Natural killer cell (primary cell): ENCODE data around the gene CDC37L1. TPM values are rescaled to one million over a fixed set of nuclear protein-coding genes. Genes with fewer than 3 reads are reported as not detected.
A peak's percentile ranks its signal among the peaks of the same experiment; 100 is the strongest.

ENCODE experiments used
- ATAC-seq, 3 donors: fragments of 150-1000 bp in 2 of 3; fragments of 200-7000 bp in 1 of 3; cut with Tn5 transposase; 1 replicate in 1 of 3; 2 replicates in 2 of 3; pipeline ENCODE4 v1.10.0; 2021; ENCODE audit warnings: mild to moderate bottlenecking in 2 of 3, moderate library complexity in 2 of 3
- DNase-seq, 2 donors: peaks; one replicate each; pipeline versions ENCODE4 v3.0.0 to v3.0.0-alpha.2; 2013 to 2021; ENCODE audit warnings: mixed read lengths in 1 of 2
- H3K27ac ChIP-seq: one replicate; pipeline ENCODE4 v1.5.1; 2013; ENCODE audit warnings: mild to moderate bottlenecking, low read length
- H3K27me3 ChIP-seq: one replicate; pipeline ENCODE4 v1.6.1; 2013; ENCODE audit warnings: low read length; ENCODE audit not compliant: control insufficient read depth, insufficient read depth
- H3K36me3 ChIP-seq: one replicate; pipeline ENCODE4 v1.6.1; 2013; ENCODE audit warnings: low read length; ENCODE audit not compliant: control insufficient read depth, insufficient read depth
- H3K4me1 ChIP-seq: one replicate; pipeline ENCODE4 v1.6.1; 2013; ENCODE audit warnings: low read length; ENCODE audit not compliant: control insufficient read depth, insufficient read depth
- H3K4me3 ChIP-seq: one replicate; pipeline ENCODE4 v1.5.1; 2013; ENCODE audit warnings: low read length
- H3K9me3 ChIP-seq: one replicate; pipeline ENCODE4 v1.6.1; 2013; ENCODE audit warnings: low read length; ENCODE audit not compliant: control insufficient read depth, insufficient read depth
- H3K27ac Mint-ChIP-seq, 2 donors: one replicate each; pipeline ENCODE4 v1.8.0; 2022; ENCODE audit warnings: mild to moderate bottlenecking in 2 of 2, mixed read lengths in 2 of 2, moderate library complexity in 1 of 2
- H3K27me3 Mint-ChIP-seq, 2 donors: one replicate each; pipeline ENCODE4 v1.8.0; 2022; ENCODE audit warnings: low read depth in 2 of 2, mixed read lengths in 2 of 2
- H3K36me3 Mint-ChIP-seq: one replicate; pipeline ENCODE4 v1.8.0; 2022; ENCODE audit warnings: mixed read lengths
- H3K4me1 Mint-ChIP-seq, 2 donors: one replicate each; pipeline ENCODE4 v1.8.0; 2022; ENCODE audit warnings: mixed read lengths in 2 of 2
- H3K4me3 Mint-ChIP-seq: one replicate; pipeline ENCODE4 v1.8.0; 2022; ENCODE audit warnings: mild to moderate bottlenecking, moderate library complexity, mixed read lengths
- H3K9me3 Mint-ChIP-seq, 2 donors: one replicate each; pipeline ENCODE4 v1.8.0; 2022; ENCODE audit warnings: mixed read lengths in 2 of 2
- CTCF ChIP-seq: fragments of 200-600 bp; IDR thresholded peaks from one replicate; pipeline ENCODE4 v1.8.0; 2022; ENCODE audit warnings: antibody characterized with exemption
- WGBS: methylation state at CpG from one replicate; pipeline ENCODE4 v1.1.7; 2013; ENCODE audit warnings: missing lambda C conversion rate; ENCODE audit not compliant: insufficient coverage; 5-methylcytosine and 5-hydroxymethylcytosine counted together
- intact Hi-C: fragments of 100-400 bp; cut with micrococcal nuclease; formaldehyde crosslinking; loops from one replicate; pipeline ENCODE4 v1.14.2; 2022
- total RNA-seq, 4 donors: library from RNA; stranded (reverse); fragments of 120-200 nt in 1 of 4; gene quantifications; one replicate each; pipeline versions ENCODE4 v1.2.3 to v1.2.4, GENCODE V29; 2013 to 2022

CDC37L1 gene
- 10 to 100 TPM; 11.6 to 20.1 (median 13.0) TPM for total RNA-seq
- 20.4 TPM for total RNA-seq (2013)

- peak; percentile 93 to 99 (median 97) for ATAC-seq
- no peaks in the 10 kb centered on the region for H3K9me3 Mint-ChIP-seq
- H3K27me3 Mint-ChIP-seq = peaks cover 0 to 5% of the 10 kb centered on the region in 2 donors
- H3K4me3 ChIP-seq = peak within 1 kb of the TSS; percentile 85
- intact Hi-C loops = loop anchor here (1.0 to 10.0 kb wide), 4 partner anchors 17 to 1155 kb away; partner anchors contain the start of genes AK3, PLPP6, RCL1 and RFX3
- H3K27ac ChIP-seq = peak within 1 kb of the TSS; percentile 94
- WGBS = under 1% methylated on average over 66 of the region's 66 CpGs
- H3K27me3 ChIP-seq = no peaks in the 10 kb centered on the region
- TF ChIP-seq CTCF = peak; percentile 67
- peaks cover 8% of the 10 kb centered on the region for H3K4me1 ChIP-seq
- H3K27ac Mint-ChIP-seq = no peak within 1 kb of the TSS
- H3K36me3 ChIP-seq = no peaks in the 10 kb centered on the region
- no peak within 1 kb of the TSS for H3K4me3 Mint-ChIP-seq
- DNase-seq = peak; percentile 98 to 100
- H3K36me3 Mint-ChIP-seq = no peaks in the 10 kb centered on the region
- peaks cover 11% of the 10 kb centered on the region in 2 donors for H3K4me1 Mint-ChIP-seq
- H3K9me3 ChIP-seq = no peaks in the 10 kb centered on the region
Observed at GRCh38 chr9:4679268-4680172, at the start of gene CDC37L1. Gene CDC37L1, plus strand, starts transcription at chr9:4679569. Its CDS starts 199 bp downstream, at chr9:4679768.

GRCh38 chr9:4630836-4631235 lies 48.5 kb upstream of the CDC37L1 start:
- H3K27ac ChIP-seq = no peak overlapping the region
- no peaks in the 10 kb centered on the region for H3K9me3 ChIP-seq
- Mint-ChIP-seq H3K27me3 (peaks cover 2 to 26% of the 10 kb centered on the region in 2 donors), H3K4me1 (no peaks in the 10 kb centered on the region), H3K27ac (no peak overlapping the region), H3K9me3 (no peaks in the 10 kb centered on the region), H3K36me3 (no peaks in the 10 kb centered on the region), H3K4me3 (no peak overlapping the region)
- intact Hi-C loops = no loop called here
- WGBS = 25% methylated on average over 1 of the region's 2 CpGs
- ATAC-seq (no peak), DNase-seq (peak in 1 of 2 donors; percentile 16)
- H3K4me1 ChIP-seq = no peaks in the 10 kb centered on the region
- no peaks in the 10 kb centered on the region for H3K36me3 ChIP-seq
- no peak overlapping the region for H3K4me3 ChIP-seq
- H3K27me3 ChIP-seq = no peaks in the 10 kb centered on the region
- TF ChIP-seq CTCF = no peak

- Mint-ChIP-seq H3K4me3 (no peak overlapping the region), H3K27me3 (peaks cover 14 to 32% of the 10 kb centered on the region in 2 donors), H3K9me3 (no peaks in the 10 kb centered on the region), H3K4me1 (no peaks in the 10 kb centered on the region), H3K27ac (no peak overlapping the region), H3K36me3 (no peaks in the 10 kb centered on the region)
- no peaks in the 10 kb centered on the region for H3K9me3 ChIP-seq
- H3K27ac ChIP-seq = no peak overlapping the region
- H3K27me3 ChIP-seq = no peaks in the 10 kb centered on the region
- ATAC-seq (no peak), DNase-seq (no peak)
- intact Hi-C loops = no loop called here
- no peaks in the 10 kb centered on the region for H3K36me3 ChIP-seq
- WGBS = 84% methylated on average over 3 of the region's 3 CpGs
- TF ChIP-seq CTCF = no peak
- H3K4me3 ChIP-seq = no peak overlapping the region
- no peaks in the 10 kb centered on the region for H3K4me1 ChIP-seq
Observed at GRCh38 chr9:4638968-4639367, 40.4 kb upstream of the CDC37L1 start.
